ENCODE measurements around the gene C1S. TPM values are rescaled to one million over a fixed set of nuclear protein-coding genes. Genes with fewer than 3 reads are reported as not detected.
"Not testable (repeated sequence)": the region's sequence is repeated elsewhere in the genome, so short reads cannot be mapped to it uniquely, and the experiment has no call there.

The C1S gene
- total RNA-seq, 2 donors from 2014 or later = 35.8 to 97.2 TPM

GRCh38 chr12:7035463-7035862 lies 25.1 kb upstream of the C1S start:
- TF ChIP-seq CTCF (IDR thresholded peaks at IDR 0.05) = no peak
- Histone ChIP-seq H3K4me1 (no peaks in the 10 kb centered on the region), H3K27me3 (no peaks in the 10 kb centered on the region), H3K27ac (no peak overlapping the region), H3K9me3 (no peaks in the 10 kb centered on the region), H3K9ac (ENCODE audit: low read depth in 2 of 2, low read length in 2 of 2) (no peak overlapping the region), H3K36me3 (no peaks in the 10 kb centered on the region), H3K4me3 (no peak overlapping the region)
- DNase-seq = no peak
- intact Hi-C loops (cut with DNase I) = no loop called here

GRCh38 chr12:7037411-7037810 lies 23.1 kb upstream of the C1S start:
- DNase-seq; intact Hi-C loops (cut with DNase I); H3K9me3 ChIP-seq; H3K36me3 ChIP-seq; H3K27ac ChIP-seq; H3K9ac ChIP-seq (ENCODE audit: low read depth in 2 of 2, low read length in 2 of 2); H3K27me3 ChIP-seq; H3K4me1 ChIP-seq; H3K4me3 ChIP-seq: not testable (repeated sequence)

DNA sequence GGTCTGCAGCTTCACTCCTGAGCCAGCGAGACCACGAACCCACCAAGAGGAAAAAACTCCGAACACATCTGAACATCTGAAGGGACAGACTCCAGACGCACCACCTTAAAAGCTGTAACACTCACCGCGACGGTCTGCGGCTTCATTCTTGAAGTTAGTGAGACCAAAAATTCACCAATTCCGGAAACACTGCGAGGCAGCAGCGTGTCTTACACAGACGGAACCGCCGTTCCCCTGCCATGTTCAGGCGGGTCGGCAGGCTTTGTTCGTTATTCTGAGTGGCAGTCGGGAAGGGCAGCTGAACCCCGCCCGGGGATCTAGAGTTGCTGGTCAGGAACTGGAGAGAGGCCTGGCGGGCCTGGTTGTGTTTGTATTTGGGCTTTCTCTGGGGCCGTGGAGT lies 21.9 kb upstream of the C1S start:
- Histone ChIP-seq H3K4me3 (no peak overlapping the region), H3K27me3 (no peaks in the 10 kb centered on the region), H3K27ac (no peak overlapping the region), H3K4me1 (no peaks in the 10 kb centered on the region), H3K9me3 (no peaks in the 10 kb centered on the region), H3K36me3 (no peaks in the 10 kb centered on the region), H3K9ac (ENCODE audit: low read depth in 2 of 2, low read length in 2 of 2) (no peak overlapping the region)
- TF ChIP-seq CTCF (IDR thresholded peaks at IDR 0.05) = no peak
- DNase-seq = no peak
- intact Hi-C loops (cut with DNase I) = no loop called here

GRCh38 chr12:7039403-7039802 lies 21.1 kb upstream of the C1S start:
- Histone ChIP-seq H3K9ac (ENCODE audit: low read depth in 2 of 2, low read length in 2 of 2) (no peak overlapping the region), H3K27ac (no peak overlapping the region), H3K4me1 (no peaks in the 10 kb centered on the region), H3K36me3 (no peaks in the 10 kb centered on the region), H3K4me3 (no peak overlapping the region), H3K9me3 (no peaks in the 10 kb centered on the region), H3K27me3 (no peaks in the 10 kb centered on the region)
- TF ChIP-seq CTCF (IDR thresholded peaks at IDR 0.05) = no peak
- DNase-seq = no peak
- intact Hi-C loops (cut with DNase I) = no loop called here

DNA sequence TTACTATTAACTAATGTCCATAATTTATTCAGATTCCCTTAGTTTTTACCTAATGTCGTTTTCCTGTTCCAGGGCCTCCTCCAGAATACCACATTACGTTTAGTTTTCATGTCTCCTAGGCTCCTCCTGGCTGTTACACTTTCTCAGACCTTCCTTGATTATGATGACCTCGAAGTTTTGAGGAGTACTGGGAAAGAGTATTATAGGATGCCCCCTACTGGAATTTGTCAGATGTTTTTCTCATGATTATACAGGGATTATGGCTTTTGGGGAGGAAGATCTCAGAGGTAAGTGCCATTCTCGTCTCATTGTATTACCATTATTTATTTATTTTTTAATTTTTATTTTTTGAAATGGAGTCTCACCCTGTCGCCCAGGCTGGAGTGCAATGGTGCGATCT lies 17.7 kb upstream of the C1S start:
- TF ChIP-seq CTCF (IDR thresholded peaks at IDR 0.05) = no peak
- DNase-seq = no peak
- intact Hi-C loops (cut with DNase I) = no loop called here

DNA sequence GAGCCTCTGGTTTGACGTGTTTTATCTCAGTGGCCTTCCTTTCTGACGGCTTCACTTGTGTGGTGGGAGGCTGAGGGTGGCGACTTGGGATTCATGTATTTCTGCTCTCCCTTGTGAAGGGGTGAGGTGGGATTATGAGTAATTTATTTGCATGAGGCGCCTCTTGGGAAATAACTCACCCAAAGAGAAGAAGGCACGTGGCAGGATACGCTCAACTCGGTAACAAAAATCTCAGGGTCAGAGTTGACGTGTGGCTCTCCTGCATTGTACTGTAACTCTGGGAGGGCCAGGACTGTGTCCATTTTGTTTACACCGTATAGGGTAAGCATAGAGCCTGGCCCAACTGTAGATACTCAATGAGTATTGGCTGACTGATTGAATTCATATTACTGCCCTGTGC lies 14.6 kb upstream of the C1S start:
- TF ChIP-seq CTCF (IDR thresholded peaks at IDR 0.05) = no peak
- Histone ChIP-seq H3K9me3 (no peaks in the 10 kb centered on the region), H3K27ac (no peak overlapping the region), H3K27me3 (no peaks in the 10 kb centered on the region), H3K4me3 (no peak overlapping the region), H3K9ac (ENCODE audit: low read depth in 2 of 2, low read length in 2 of 2) (no peak overlapping the region), H3K36me3 (no peaks in the 10 kb centered on the region), H3K4me1 (no peaks in the 10 kb centered on the region)
- intact Hi-C loops (cut with DNase I) = no loop called here
- DNase-seq = no peak

More for the DNA sequence above, 17.7 kb upstream of the C1S start:
- no peak overlapping the region for H3K27ac ChIP-seq
- no peaks in the 10 kb centered on the region for H3K9me3 ChIP-seq
- no peaks in the 10 kb centered on the region for H3K4me1 ChIP-seq
- H3K36me3 ChIP-seq = no peaks in the 10 kb centered on the region
- no peak overlapping the region for H3K9ac ChIP-seq (ENCODE audit: low read depth in 2 of 2, low read length in 2 of 2)
- H3K4me3 ChIP-seq = no peak overlapping the region
- H3K27me3 ChIP-seq = no peaks in the 10 kb centered on the region

Measured in colonic mucosa (tissue), 4 donors.